ENCODE data around the gene CAMK2B. TPM values are rescaled to one million over a fixed set of nuclear protein-coding genes. Genes with fewer than 3 reads are reported as not detected.

CAMK2B gene
- total and polyA plus RNA-seq, 4 experiments from 2014 or later: not detected

DNA sequence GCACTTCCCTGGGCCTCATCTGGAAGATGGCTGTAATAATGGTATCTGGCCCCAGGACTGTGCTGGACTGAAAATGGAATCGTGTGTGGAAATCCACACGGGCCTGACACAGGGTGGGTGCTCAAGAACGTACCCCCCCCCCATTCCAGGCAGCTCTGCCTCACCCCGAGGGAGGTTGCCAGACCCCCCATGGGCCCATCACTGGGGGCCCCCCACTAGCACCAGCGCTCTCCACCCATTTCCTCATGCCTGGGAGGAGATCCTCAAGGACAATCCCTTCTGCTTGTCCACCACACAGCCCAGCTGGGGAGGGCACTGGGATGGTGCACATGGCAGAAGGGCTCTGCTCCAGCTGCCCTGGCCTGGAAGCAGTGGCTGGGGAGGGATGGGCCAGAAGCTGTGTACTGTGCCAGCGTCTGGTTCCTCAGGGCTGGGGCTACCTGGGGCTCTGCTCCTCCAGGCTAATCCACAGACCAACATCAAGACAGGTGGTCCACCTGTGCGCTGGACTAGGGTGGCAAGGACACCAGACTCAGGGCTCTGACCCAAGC is 55.4 kb downstream of the CAMK2B start:
- no peaks in the 10 kb centered on the region for H3K27me3 Mint-ChIP-seq
- no peak overlapping the region for H3K4me3 Mint-ChIP-seq
- no peaks in the 10 kb centered on the region for H3K36me3 Mint-ChIP-seq
- no peak overlapping the region for H3K27ac ChIP-seq (ENCODE audit: low read depth, low read length)
- no peaks in the 10 kb centered on the region for H3K4me1 Mint-ChIP-seq
- H3K9me3 Mint-ChIP-seq: no peaks in the 10 kb centered on the region
- no peaks in the 10 kb centered on the region for H3K36me3 ChIP-seq (ENCODE audit: insufficient read depth, low read length)
- DNase-seq: no peak
- ChIA-PET POLR2A (ENCODE audit: partially characterized antibody) (no interaction called here), CTCF (ENCODE audit: partially characterized antibody) (no interaction called here)
- no peaks in the 10 kb centered on the region for H3K27me3 ChIP-seq (ENCODE audit: insufficient read depth, low read length)
- no peak overlapping the region for H3K4me3 ChIP-seq (ENCODE audit: low read length in 2 of 2)
- no peaks in the 10 kb centered on the region for H3K4me1 ChIP-seq (ENCODE audit: insufficient read depth, low read length)
- no peaks in the 10 kb centered on the region for H3K9me3 ChIP-seq (ENCODE audit: control insufficient read depth in 1 of 2, low read length in 2 of 2)
- no peak overlapping the region for H3K27ac Mint-ChIP-seq
- intact Hi-C loops (cut with micrococcal nuclease): no loop called here

DNA sequence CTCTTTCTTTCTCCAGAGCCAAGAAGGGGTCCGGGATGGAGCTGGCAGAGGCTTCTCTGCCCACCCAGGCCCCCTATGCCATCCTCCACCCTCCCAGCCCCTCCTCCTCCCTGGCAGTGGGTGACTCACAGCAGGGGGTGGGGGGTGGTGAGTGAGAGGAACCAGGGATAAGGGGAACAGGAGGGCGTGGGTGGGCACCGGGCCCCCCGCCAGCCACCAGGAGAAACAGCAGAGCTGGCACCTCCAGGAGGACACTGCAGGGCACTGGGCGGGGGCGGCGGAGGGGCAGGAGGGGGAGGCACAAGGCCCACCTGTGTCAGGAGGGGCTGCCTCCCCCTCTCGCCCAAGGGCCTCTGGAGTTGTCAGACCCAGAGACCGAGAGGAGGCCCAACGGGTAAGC is 56.0 kb downstream of the CAMK2B start:
- Histone ChIP-seq H3K27me3 (ENCODE audit: insufficient read depth, low read length) (no peaks in the 10 kb centered on the region), H3K4me1 (ENCODE audit: insufficient read depth, low read length) (no peaks in the 10 kb centered on the region), H3K27ac (ENCODE audit: low read depth, low read length) (no peak overlapping the region), H3K4me3 (ENCODE audit: low read length in 2 of 2) (no peak overlapping the region), H3K36me3 (ENCODE audit: insufficient read depth, low read length) (no peaks in the 10 kb centered on the region), H3K9me3 (ENCODE audit: control insufficient read depth in 1 of 2, low read length in 2 of 2) (no peaks in the 10 kb centered on the region)
- Mint-ChIP-seq H3K36me3 (no peaks in the 10 kb centered on the region), H3K4me1 (no peaks in the 10 kb centered on the region), H3K27ac (no peak overlapping the region), H3K9me3 (no peaks in the 10 kb centered on the region), H3K27me3 (no peaks in the 10 kb centered on the region), H3K4me3 (no peak overlapping the region)
- ChIA-PET CTCF (ENCODE audit: partially characterized antibody) (no interaction called here), POLR2A (ENCODE audit: partially characterized antibody) (no interaction called here)
- no peak for DNase-seq
- intact Hi-C loops (cut with micrococcal nuclease): no loop called here

DNA sequence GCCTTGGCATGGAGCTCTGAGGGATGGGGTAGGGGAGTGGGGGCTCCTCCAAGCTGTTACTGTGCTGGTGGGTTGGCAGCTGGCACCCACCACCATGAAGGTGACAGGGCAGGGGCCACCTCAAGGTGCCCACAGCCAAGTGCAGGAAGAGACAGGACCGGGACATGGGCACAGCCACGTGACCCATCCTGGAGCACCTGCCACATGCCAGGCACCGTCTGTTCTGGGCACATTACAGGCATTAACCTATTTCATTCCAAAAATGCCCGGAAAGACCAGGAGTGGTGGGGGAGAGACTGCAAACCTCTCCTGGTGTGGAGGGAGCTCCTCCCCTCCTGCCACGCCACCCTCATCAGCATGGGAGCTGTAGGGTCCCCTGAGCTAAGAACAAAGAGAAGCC is 56.7 kb downstream of the CAMK2B start:
- no peaks in the 10 kb centered on the region for H3K4me1 Mint-ChIP-seq
- Histone ChIP-seq H3K27ac (ENCODE audit: low read depth, low read length) (no peak overlapping the region), H3K4me3 (ENCODE audit: low read length in 2 of 2) (no peak overlapping the region), H3K36me3 (ENCODE audit: insufficient read depth, low read length) (no peaks in the 10 kb centered on the region), H3K27me3 (ENCODE audit: insufficient read depth, low read length) (no peaks in the 10 kb centered on the region), H3K9me3 (ENCODE audit: control insufficient read depth in 1 of 2, low read length in 2 of 2) (no peaks in the 10 kb centered on the region), H3K4me1 (ENCODE audit: insufficient read depth, low read length) (no peaks in the 10 kb centered on the region)
- intact Hi-C loops (cut with micrococcal nuclease): no loop called here
- CTCF ChIA-PET (ENCODE audit: partially characterized antibody): no interaction called here
- no peaks in the 10 kb centered on the region for H3K27me3 Mint-ChIP-seq
- no peaks in the 10 kb centered on the region for H3K9me3 Mint-ChIP-seq
- POLR2A ChIA-PET (ENCODE audit: partially characterized antibody): no interaction called here
- no peaks in the 10 kb centered on the region for H3K36me3 Mint-ChIP-seq
- no peak overlapping the region for H3K4me3 Mint-ChIP-seq
- no peak overlapping the region for H3K27ac Mint-ChIP-seq
- no peak for DNase-seq

DNA sequence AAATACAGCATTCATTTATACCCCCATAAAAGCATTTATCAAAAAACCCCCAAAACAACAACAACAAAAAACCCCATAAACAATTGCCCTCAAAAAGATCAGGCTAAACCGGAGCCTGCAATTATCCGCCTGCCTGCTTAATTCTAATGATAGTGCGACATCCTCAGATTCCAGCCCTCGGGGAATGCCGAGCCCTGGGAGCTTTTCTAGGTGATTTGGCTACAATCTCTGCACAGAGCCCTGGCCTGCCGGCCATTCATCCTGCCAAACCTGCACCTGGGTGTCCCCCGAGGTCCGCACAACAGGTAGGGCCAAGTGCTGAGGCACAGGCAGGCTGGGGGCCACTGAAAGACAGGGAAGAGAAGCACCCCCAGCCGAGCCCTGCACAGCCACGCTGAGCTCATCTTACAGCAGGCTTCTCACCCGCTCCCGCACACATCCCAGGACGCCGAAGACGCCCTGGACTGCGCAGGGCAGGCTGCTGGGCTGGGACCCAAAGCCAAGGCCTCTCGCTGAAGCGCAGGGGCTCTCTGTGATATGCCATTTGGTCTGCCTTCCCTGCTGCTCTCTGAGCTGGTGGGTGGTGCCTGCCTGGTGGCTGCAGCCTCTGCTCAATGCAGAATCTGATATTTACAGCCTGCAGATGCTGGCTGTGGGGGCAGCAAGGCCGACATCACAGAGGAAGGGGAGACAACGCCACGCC is 57.5 kb downstream of the CAMK2B start:
- Mint-ChIP-seq H3K4me3 (no peak overlapping the region), H3K4me1 (no peaks in the 10 kb centered on the region), H3K27ac (no peak overlapping the region), H3K9me3 (no peaks in the 10 kb centered on the region), H3K36me3 (no peaks in the 10 kb centered on the region), H3K27me3 (no peaks in the 10 kb centered on the region)
- DNase-seq: no peak
- no peak overlapping the region for H3K27ac ChIP-seq (ENCODE audit: low read depth, low read length)
- H3K27me3 ChIP-seq (ENCODE audit: insufficient read depth, low read length): no peaks in the 10 kb centered on the region
- intact Hi-C loops (cut with micrococcal nuclease): no loop called here
- H3K4me3 ChIP-seq (ENCODE audit: low read length in 2 of 2): no peak overlapping the region
- CTCF ChIA-PET (ENCODE audit: partially characterized antibody): no interaction called here
- no peaks in the 10 kb centered on the region for H3K36me3 ChIP-seq (ENCODE audit: insufficient read depth, low read length)
- POLR2A ChIA-PET (ENCODE audit: partially characterized antibody): no interaction called here
- no peaks in the 10 kb centered on the region for H3K9me3 ChIP-seq (ENCODE audit: control insufficient read depth in 1 of 2, low read length in 2 of 2)
- H3K4me1 ChIP-seq (ENCODE audit: insufficient read depth, low read length): no peaks in the 10 kb centered on the region

DNA sequence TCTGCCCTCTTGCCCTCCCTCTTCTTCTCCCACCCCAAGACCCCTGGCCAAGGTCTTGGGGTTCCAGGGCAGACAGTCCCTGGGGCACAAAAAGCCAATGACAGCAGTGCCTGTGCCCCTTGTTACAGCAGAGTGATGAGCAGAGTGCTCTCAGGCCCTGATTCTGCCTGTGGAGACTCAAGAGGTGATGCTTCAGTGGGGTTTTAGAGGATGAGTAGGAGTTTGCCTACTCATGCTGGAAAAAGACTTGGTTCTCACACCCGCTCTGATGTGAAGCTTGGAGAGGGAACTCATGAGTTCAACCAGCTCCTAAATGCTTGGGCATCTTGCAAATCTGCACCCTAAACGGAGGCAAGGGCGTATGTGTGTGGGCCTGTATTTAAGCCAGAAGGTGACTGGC is 58.2 kb downstream of the CAMK2B start:
- Mint-ChIP-seq H3K27ac (no peak overlapping the region), H3K9me3 (no peaks in the 10 kb centered on the region)
- CTCF ChIA-PET (ENCODE audit: partially characterized antibody): no interaction called here

DNA sequence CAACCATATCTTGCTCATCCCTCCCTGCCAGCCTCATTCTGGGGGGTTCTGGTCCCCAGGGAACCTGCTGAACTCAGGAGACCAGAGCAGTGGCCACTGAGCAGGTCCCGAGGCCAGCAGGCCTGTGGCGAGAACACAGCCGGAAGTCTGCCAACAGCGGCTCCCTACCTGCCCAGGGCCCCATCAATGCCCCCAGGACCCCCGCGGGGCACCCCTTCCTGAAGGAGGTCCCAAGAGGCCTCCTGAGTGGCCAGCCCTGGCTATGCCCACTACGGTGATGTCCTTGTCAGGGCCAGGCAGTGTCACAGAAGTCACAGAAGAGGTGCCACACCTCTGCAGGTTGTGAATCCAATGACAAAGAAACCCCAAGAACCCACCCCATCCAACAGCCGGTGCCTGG is 58.9 kb downstream of the CAMK2B start:
- no peaks in the 10 kb centered on the region for H3K27me3 ChIP-seq (ENCODE audit: insufficient read depth, low read length)
- POLR2A ChIA-PET (ENCODE audit: partially characterized antibody): no interaction called here
- H3K27ac ChIP-seq (ENCODE audit: low read depth, low read length): no peak overlapping the region
- no peaks in the 10 kb centered on the region for H3K27me3 Mint-ChIP-seq
- intact Hi-C loops (cut with micrococcal nuclease): no loop called here
- H3K4me1 ChIP-seq (ENCODE audit: insufficient read depth, low read length): no peaks in the 10 kb centered on the region
- H3K4me3 ChIP-seq (ENCODE audit: low read length in 2 of 2): no peak overlapping the region
- H3K27ac Mint-ChIP-seq: no peak overlapping the region
- no peaks in the 10 kb centered on the region for H3K9me3 ChIP-seq (ENCODE audit: control insufficient read depth in 1 of 2, low read length in 2 of 2)
- H3K36me3 Mint-ChIP-seq: no peaks in the 10 kb centered on the region
- H3K4me3 Mint-ChIP-seq: no peak overlapping the region
- H3K36me3 ChIP-seq (ENCODE audit: insufficient read depth, low read length): no peaks in the 10 kb centered on the region
- no peaks in the 10 kb centered on the region for H3K9me3 Mint-ChIP-seq
- DNase-seq: no peak
- H3K4me1 Mint-ChIP-seq: no peaks in the 10 kb centered on the region
- CTCF ChIA-PET (ENCODE audit: partially characterized antibody): no interaction called here

More for the DNA sequence above, 58.2 kb downstream of the CAMK2B start:
- POLR2A ChIA-PET (ENCODE audit: partially characterized antibody): no interaction called here
- H3K4me1 ChIP-seq (ENCODE audit: insufficient read depth, low read length): no peaks in the 10 kb centered on the region
- intact Hi-C loops (cut with micrococcal nuclease): no loop called here
- H3K27me3 ChIP-seq (ENCODE audit: insufficient read depth, low read length): no peaks in the 10 kb centered on the region
- DNase-seq: no peak
- H3K4me3 ChIP-seq (ENCODE audit: low read length in 2 of 2): no peak overlapping the region
- H3K9me3 ChIP-seq (ENCODE audit: control insufficient read depth in 1 of 2, low read length in 2 of 2): no peaks in the 10 kb centered on the region
- no peaks in the 10 kb centered on the region for H3K36me3 ChIP-seq (ENCODE audit: insufficient read depth, low read length)
- H3K4me3 Mint-ChIP-seq: no peak overlapping the region
- H3K4me1 Mint-ChIP-seq: no peaks in the 10 kb centered on the region
- no peak overlapping the region for H3K27ac ChIP-seq (ENCODE audit: low read depth, low read length)
- H3K36me3 Mint-ChIP-seq: no peaks in the 10 kb centered on the region
- H3K27me3 Mint-ChIP-seq: no peaks in the 10 kb centered on the region

DNA sequence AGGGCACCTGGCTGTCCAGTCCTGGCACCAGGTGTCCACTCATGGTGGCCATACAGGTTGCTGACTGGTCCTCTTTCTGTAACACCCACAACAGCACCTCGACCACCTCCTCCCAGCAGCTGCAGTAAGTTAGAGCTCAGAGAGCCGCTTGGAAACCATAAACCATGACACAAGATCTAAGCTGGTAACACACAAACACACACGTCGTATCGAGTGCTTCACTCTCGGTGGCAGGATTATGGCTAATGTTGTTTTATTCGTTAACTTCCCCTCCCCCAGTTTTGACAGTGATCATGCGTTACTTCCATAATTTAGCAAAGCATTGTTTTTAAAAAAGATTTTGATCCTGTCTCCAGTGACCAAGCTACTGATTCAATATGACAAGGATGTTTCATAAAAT is 59.7 kb downstream of the CAMK2B start:
- no peaks in the 10 kb centered on the region for H3K4me1 Mint-ChIP-seq
- no peak overlapping the region for H3K4me3 Mint-ChIP-seq
- CTCF ChIA-PET (ENCODE audit: partially characterized antibody): no interaction called here

More for the DNA sequence above, 59.7 kb downstream of the CAMK2B start:
- H3K27ac ChIP-seq (ENCODE audit: low read depth, low read length): no peak overlapping the region
- intact Hi-C loops (cut with micrococcal nuclease): no loop called here
- H3K4me3 ChIP-seq (ENCODE audit: low read length in 2 of 2): no peak overlapping the region
- H3K36me3 ChIP-seq (ENCODE audit: insufficient read depth, low read length): no peaks in the 10 kb centered on the region
- no peak for DNase-seq
- Mint-ChIP-seq H3K36me3 (no peaks in the 10 kb centered on the region), H3K27me3 (no peaks in the 10 kb centered on the region), H3K9me3 (no peaks in the 10 kb centered on the region), H3K27ac (no peak overlapping the region)
- H3K4me1 ChIP-seq (ENCODE audit: insufficient read depth, low read length): no peaks in the 10 kb centered on the region
- POLR2A ChIA-PET (ENCODE audit: partially characterized antibody): no interaction called here
- H3K9me3 ChIP-seq (ENCODE audit: control insufficient read depth in 1 of 2, low read length in 2 of 2): no peaks in the 10 kb centered on the region
- H3K27me3 ChIP-seq (ENCODE audit: insufficient read depth, low read length): no peaks in the 10 kb centered on the region

All from CD4-positive, alpha-beta memory T cell (primary cell).